ENCODE data around the gene CCDC92.
A peak's percentile ranks its signal among the peaks of the same experiment; 100 is the strongest.

Gene CCDC92

GRCh38 chr12:123972457-123973401 lies at the start of gene CCDC92, which contains the start of gene ZNF664:
CCDC92 (minus strand) TSS chr12:123972831; CDS start chr12:123944305, 28,526 bp downstream.
ZNF664 (plus strand) TSS chr12:123973215; CDS start chr12:124012145, 38,930 bp downstream.
- peak; percentile 35 to 72 for DNase-seq

- no peak for DNase-seq
These were observed 49.5 kb upstream of the CCDC92 start for GRCh38 chr12:124022161-124022560.

- no peak for DNase-seq
These were observed 48.4 kb upstream of the CCDC92 start for GRCh38 chr12:124021007-124021406.

- no peak for DNase-seq
These were observed 47.9 kb upstream of the CCDC92 start for GRCh38 chr12:124020514-124020949.

- no peak for DNase-seq
These were observed 46.5 kb upstream of the CCDC92 start for GRCh38 chr12:124019115-124019514.

- DNase-seq = no peak
These were observed 45.9 kb upstream of the CCDC92 start for GRCh38 chr12:124018539-124018938.

GRCh38 chr12:124017064-124017463 lies 44.4 kb upstream of the CCDC92 start:
- no peak for DNase-seq

- DNase-seq = no peak
These were observed 43.1 kb upstream of the CCDC92 start for GRCh38 chr12:124015494-124016461.

- DNase-seq = peak in 1 of 2 donors; percentile 24
These were observed 40.4 kb upstream of the CCDC92 start for GRCh38 chr12:124013073-124013472.

GRCh38 chr12:124011435-124012115 lies 38.9 kb upstream of the CCDC92 start:
- DNase-seq = no peak

- DNase-seq = no peak
These were observed 38.1 kb upstream of the CCDC92 start for GRCh38 chr12:124010687-124011086.

- DNase-seq = no peak
These were observed 37.1 kb upstream of the CCDC92 start for GRCh38 chr12:124009781-124010180.

GRCh38 chr12:124008595-124008994 lies 36.0 kb upstream of the CCDC92 start:
- DNase-seq = no peak

GRCh38 chr12:124007826-124008570 lies 35.4 kb upstream of the CCDC92 start:
- DNase-seq = peak in 1 of 2 donors; percentile 24

- no peak for DNase-seq
These were observed 34.4 kb upstream of the CCDC92 start for GRCh38 chr12:124006846-124007713.

GRCh38 chr12:124006085-124006845 lies 33.6 kb upstream of the CCDC92 start:
- DNase-seq = peak in 1 of 2 donors; percentile 87

GRCh38 chr12:124004233-124004875 lies 31.7 kb upstream of the CCDC92 start:
- no peak for DNase-seq

- DNase-seq = no peak
These were observed 30.0 kb upstream of the CCDC92 start for GRCh38 chr12:124002654-124003053.

- DNase-seq = no peak
These were observed 29.5 kb upstream of the CCDC92 start for GRCh38 chr12:124002021-124002644.

Data from bone marrow (tissue), 2 donors.